ENCODE measurements around the gene COL27A1.
"Not testable (repeated sequence)": the region's sequence is repeated elsewhere in the genome, so short reads cannot be mapped to it uniquely, and the experiment has no call there.

The COL27A1 gene

GRCh38 chr9:114124666-114125475 is 30.5 kb upstream of the COL27A1 start:
- Histone ChIP-seq H3K36me3 (ENCODE audit: control insufficient read depth, insufficient read depth, low read length, severe bottlenecking) (no peaks in the 10 kb centered on the region), H3K4me1 (ENCODE audit: control insufficient read depth, insufficient read depth, low read length) (peaks cover 14% of the 10 kb centered on the region), H3K27me3 (replicated peaks; ENCODE audit: control insufficient read depth, insufficient read depth, low read length) (peaks cover 46% of the 10 kb centered on the region), H3K9ac (ENCODE audit: low read length) (no peak overlapping the region), H3K4me3 (ENCODE audit: low read length) (no peak overlapping the region), H3K9me3 (ENCODE audit: control insufficient read depth, low read length) (peaks cover 13% of the 10 kb centered on the region)
- DNase-seq (ENCODE audit: low read depth): no peak

- peaks cover 46% of the 10 kb centered on the region for H3K27me3 ChIP-seq (replicated peaks; ENCODE audit: control insufficient read depth, insufficient read depth, low read length)
- no peak for DNase-seq (ENCODE audit: low read depth)
- H3K9me3 ChIP-seq (ENCODE audit: control insufficient read depth, low read length): peaks cover 13% of the 10 kb centered on the region
- H3K36me3 ChIP-seq (ENCODE audit: control insufficient read depth, insufficient read depth, low read length, severe bottlenecking): no peaks in the 10 kb centered on the region
- peaks cover 14% of the 10 kb centered on the region for H3K4me1 ChIP-seq (ENCODE audit: control insufficient read depth, insufficient read depth, low read length)
- H3K4me3 ChIP-seq (ENCODE audit: low read length): no peak overlapping the region
- no peak overlapping the region for H3K9ac ChIP-seq (ENCODE audit: low read length)
Measured at GRCh38 chr9:114125476-114126013, 29.8 kb upstream of the COL27A1 start.

GRCh38 chr9:114126247-114127060 is 28.9 kb upstream of the COL27A1 start:
- H3K9ac ChIP-seq (ENCODE audit: low read length): no peak overlapping the region
- peaks cover 14% of the 10 kb centered on the region for H3K4me1 ChIP-seq (ENCODE audit: control insufficient read depth, insufficient read depth, low read length)
- peaks cover 13% of the 10 kb centered on the region for H3K9me3 ChIP-seq (ENCODE audit: control insufficient read depth, low read length)
- H3K27me3 ChIP-seq (replicated peaks; ENCODE audit: control insufficient read depth, insufficient read depth, low read length): peaks cover 37% of the 10 kb centered on the region
- no peaks in the 10 kb centered on the region for H3K36me3 ChIP-seq (ENCODE audit: control insufficient read depth, insufficient read depth, low read length, severe bottlenecking)
- H3K4me3 ChIP-seq (ENCODE audit: low read length): no peak overlapping the region
- DNase-seq (ENCODE audit: low read depth): no peak

GRCh38 chr9:114128759-114129158 is 26.6 kb upstream of the COL27A1 start:
- Histone ChIP-seq H3K4me1 (ENCODE audit: control insufficient read depth, insufficient read depth, low read length) (peaks cover 11% of the 10 kb centered on the region), H3K27me3 (replicated peaks; ENCODE audit: control insufficient read depth, insufficient read depth, low read length) (peaks cover 37% of the 10 kb centered on the region), H3K9me3 (ENCODE audit: control insufficient read depth, low read length) (peaks cover 13% of the 10 kb centered on the region)
- not testable (repeated sequence) for H3K4me3 ChIP-seq (ENCODE audit: low read length); DNase-seq (ENCODE audit: low read depth); H3K9ac ChIP-seq (ENCODE audit: low read length); H3K36me3 ChIP-seq (ENCODE audit: control insufficient read depth, insufficient read depth, low read length, severe bottlenecking)

- H3K36me3 ChIP-seq (ENCODE audit: control insufficient read depth, insufficient read depth, low read length, severe bottlenecking): no peaks in the 10 kb centered on the region
- H3K9ac ChIP-seq (ENCODE audit: low read length): no peak overlapping the region
- H3K4me1 ChIP-seq (ENCODE audit: control insufficient read depth, insufficient read depth, low read length): no peaks in the 10 kb centered on the region
- H3K4me3 ChIP-seq (ENCODE audit: low read length): no peak overlapping the region
- peaks cover 30% of the 10 kb centered on the region for H3K27me3 ChIP-seq (replicated peaks; ENCODE audit: control insufficient read depth, insufficient read depth, low read length)
- DNase-seq (ENCODE audit: low read depth): no peak
- H3K9me3 ChIP-seq (ENCODE audit: control insufficient read depth, low read length): peaks cover 13% of the 10 kb centered on the region
Measured at GRCh38 chr9:114130141-114130540, 25.2 kb upstream of the COL27A1 start.

GRCh38 chr9:114130624-114131277 is 24.6 kb upstream of the COL27A1 start:
- H3K9me3 ChIP-seq (ENCODE audit: control insufficient read depth, low read length): peaks cover 13% of the 10 kb centered on the region
- H3K4me1 ChIP-seq (ENCODE audit: control insufficient read depth, insufficient read depth, low read length): no peaks in the 10 kb centered on the region
- no peak for DNase-seq (ENCODE audit: low read depth)
- H3K4me3 ChIP-seq (ENCODE audit: low read length): no peak overlapping the region
- peaks cover 29% of the 10 kb centered on the region for H3K27me3 ChIP-seq (replicated peaks; ENCODE audit: control insufficient read depth, insufficient read depth, low read length)
- H3K36me3 ChIP-seq (ENCODE audit: control insufficient read depth, insufficient read depth, low read length, severe bottlenecking): no peaks in the 10 kb centered on the region
- H3K9ac ChIP-seq (ENCODE audit: low read length): no peak overlapping the region

GRCh38 chr9:114131808-114132549 is 23.4 kb upstream of the COL27A1 start:
- peaks cover 15% of the 10 kb centered on the region for H3K9me3 ChIP-seq (ENCODE audit: control insufficient read depth, low read length)
- H3K4me3 ChIP-seq (ENCODE audit: low read length): no peak overlapping the region
- peaks cover 32% of the 10 kb centered on the region for H3K27me3 ChIP-seq (replicated peaks; ENCODE audit: control insufficient read depth, insufficient read depth, low read length)
- no peaks in the 10 kb centered on the region for H3K4me1 ChIP-seq (ENCODE audit: control insufficient read depth, insufficient read depth, low read length)
- H3K9ac ChIP-seq (ENCODE audit: low read length): no peak overlapping the region
- no peaks in the 10 kb centered on the region for H3K36me3 ChIP-seq (ENCODE audit: control insufficient read depth, insufficient read depth, low read length, severe bottlenecking)
- no peak for DNase-seq (ENCODE audit: low read depth)

- H3K36me3 ChIP-seq (ENCODE audit: control insufficient read depth, insufficient read depth, low read length, severe bottlenecking): no peaks in the 10 kb centered on the region
- no peaks in the 10 kb centered on the region for H3K4me1 ChIP-seq (ENCODE audit: control insufficient read depth, insufficient read depth, low read length)
- H3K9ac ChIP-seq (ENCODE audit: low read length): no peak overlapping the region
- DNase-seq (ENCODE audit: low read depth): no peak
- peaks cover 37% of the 10 kb centered on the region for H3K27me3 ChIP-seq (replicated peaks; ENCODE audit: control insufficient read depth, insufficient read depth, low read length)
- peaks cover 13% of the 10 kb centered on the region for H3K9me3 ChIP-seq (ENCODE audit: control insufficient read depth, low read length)
- no peak overlapping the region for H3K4me3 ChIP-seq (ENCODE audit: low read length)
Measured at GRCh38 chr9:114132550-114132918, 22.8 kb upstream of the COL27A1 start.

- H3K4me1 ChIP-seq (ENCODE audit: control insufficient read depth, insufficient read depth, low read length): peaks cover 20% of the 10 kb centered on the region
- DNase-seq (ENCODE audit: low read depth): no peak
- H3K27me3 ChIP-seq (replicated peaks; ENCODE audit: control insufficient read depth, insufficient read depth, low read length): peaks cover 26% of the 10 kb centered on the region
- H3K9me3 ChIP-seq (ENCODE audit: control insufficient read depth, low read length): peaks cover 6% of the 10 kb centered on the region
- H3K9ac ChIP-seq (ENCODE audit: low read length): no peak overlapping the region
- H3K4me3 ChIP-seq (ENCODE audit: low read length): no peak overlapping the region
- H3K36me3 ChIP-seq (ENCODE audit: control insufficient read depth, insufficient read depth, low read length, severe bottlenecking): no peaks in the 10 kb centered on the region
Measured at GRCh38 chr9:114134827-114135396, 20.4 kb upstream of the COL27A1 start.

GRCh38 chr9:114137831-114138230 is 17.5 kb upstream of the COL27A1 start:
- no peaks in the 10 kb centered on the region for H3K36me3 ChIP-seq (ENCODE audit: control insufficient read depth, insufficient read depth, low read length, severe bottlenecking)
- peaks cover 6% of the 10 kb centered on the region for H3K9me3 ChIP-seq (ENCODE audit: control insufficient read depth, low read length)
- H3K9ac ChIP-seq (ENCODE audit: low read length): no peak overlapping the region
- DNase-seq (ENCODE audit: low read depth): no peak
- peaks cover 27% of the 10 kb centered on the region for H3K27me3 ChIP-seq (replicated peaks; ENCODE audit: control insufficient read depth, insufficient read depth, low read length)
- peaks cover 35% of the 10 kb centered on the region for H3K4me1 ChIP-seq (ENCODE audit: control insufficient read depth, insufficient read depth, low read length)
- no peak overlapping the region for H3K4me3 ChIP-seq (ENCODE audit: low read length)

Measured in adipocyte (in vitro differentiated cells).